NB4 (cell line): Measurements from ENCODE around the gene LLCFC1.

Source experiments
- CTCF ChIP-seq: IDR thresholded peaks from one replicate; pipeline ENCODE4 v1.5.1; 2012; ENCODE audit warnings: low read depth, low read length
- POLR2A ChIP-seq: IDR thresholded peaks from 2 replicates; pipeline ENCODE4 v1.6.1; 2011; ENCODE audit warnings: mild to moderate bottlenecking; ENCODE audit not compliant: insufficient read length; ENCODE audit errors: extremely low read depth
- TF ChIP-seq, protein P1 (sequence below): IDR thresholded peaks from 2 replicates; pipeline ENCODE4 v1.6.1; 2011; ENCODE audit warnings: low read depth, low read length

DNA sequence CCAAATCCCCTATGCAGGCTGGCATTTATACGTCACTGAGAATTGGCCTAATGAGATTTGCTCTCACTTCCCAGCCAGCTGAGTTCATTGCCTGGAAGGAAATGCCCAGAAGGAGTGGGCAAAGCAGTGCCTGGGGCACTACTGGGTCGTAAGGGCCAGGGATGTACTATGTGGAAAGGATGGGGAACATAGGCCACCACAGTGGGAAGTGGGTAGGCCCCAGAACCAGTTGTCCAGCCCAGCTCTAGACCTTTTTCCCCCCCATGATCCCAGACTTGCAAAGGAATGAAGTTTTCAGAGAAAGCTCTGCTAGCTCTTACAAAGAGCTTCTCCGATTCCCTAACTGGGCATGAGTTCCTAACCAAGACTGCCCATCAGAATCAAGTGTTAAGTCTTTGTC is 19.6 kb upstream of the LLCFC1 start:
- no peak for TF ChIP-seq POLR2A
- TF ChIP-seq CTCF = no peak
- TF ChIP-seq, protein P1, sequence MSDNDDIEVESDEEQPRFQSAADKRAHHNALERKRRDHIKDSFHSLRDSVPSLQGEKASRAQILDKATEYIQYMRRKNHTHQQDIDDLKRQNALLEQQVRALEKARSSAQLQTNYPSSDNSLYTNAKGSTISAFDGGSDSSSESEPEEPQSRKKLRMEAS = no peak
